ENCODE data around the gene ACVR2A. TPM values are rescaled to one million over a fixed set of nuclear protein-coding genes. Genes with fewer than 3 reads are reported as not detected.

ACVR2A gene
- total RNA-seq, 1 experiment from 2014 or later: 13.4 TPM

- no peak overlapping the region for H3K56ac ChIP-seq (ENCODE audit: insufficient read length, low read depth, low read length)
- WGBS (ENCODE audit: extremely low coverage, insufficient read length, low lambda C conversion rate): no CpG with 5 or more reads among the region's 2 CpGs
- no peak overlapping the region for H2BK20ac ChIP-seq (ENCODE audit: low read depth, low read length, poor library complexity, severe bottlenecking)
- TF ChIP-seq CTCF (conservative IDR thresholded peaks at IDR 0.05): no peak
- DNase-seq: no peak
- H3K79me2 ChIP-seq (ENCODE audit: insufficient read depth, low read length): peaks cover 19% of the 10 kb centered on the region; the same call in 1 of the 2 replicates
- H4K5ac ChIP-seq (ENCODE audit: insufficient read length, low read depth, low read length): no peak overlapping the region
- Mint-ChIP-seq H3K9me3 (no peaks in the 10 kb centered on the region), H3K36me3 (ENCODE audit: insufficient read depth in 1 of 3, low read depth in 3 of 3) (no peaks in the 10 kb centered on the region), H3K4me3 (no peak overlapping the region), H3K27me3 (ENCODE audit: low read depth) (no peaks in the 10 kb centered on the region), H3K4me1 (peaks cover 39 to 45% of the 10 kb centered on the region in 2 experiments), H3K27ac (no peak overlapping the region)
- no peak overlapping the region for H4K8ac ChIP-seq (replicated peaks; ENCODE audit: insufficient read length, low read depth, low read length)
- no peak overlapping the region for H3K14ac ChIP-seq (ENCODE audit: insufficient read depth, low read length)
- no peak overlapping the region for H2BK12ac ChIP-seq (ENCODE audit: insufficient read length, low read depth, low read length)
- H2BK15ac ChIP-seq (ENCODE audit: low read depth, low read length): no peak overlapping the region
- H3K79me1 ChIP-seq (ENCODE audit: insufficient read depth, low read depth, low read length, poor library complexity, severe bottlenecking): peaks cover 2% of the 10 kb centered on the region
- H2BK120ac ChIP-seq (ENCODE audit: low read depth, low read length, poor library complexity, severe bottlenecking): no peak overlapping the region
- H3K9me3 ChIP-seq (ENCODE audit: control insufficient read depth, low read depth, low read length): no peaks in the 10 kb centered on the region
- no peaks in the 10 kb centered on the region for H3K23me2 ChIP-seq (ENCODE audit: insufficient read length, low read depth, low read length, poor library complexity, severe bottlenecking)
- H3K27ac ChIP-seq (ENCODE audit: insufficient read length, low read depth, low read length): no peak overlapping the region
- H4K20me1 ChIP-seq (ENCODE audit: control insufficient read depth, insufficient read depth, insufficient read length): no peaks in the 10 kb centered on the region
- H2AK5ac ChIP-seq (ENCODE audit: insufficient read length, low read length): no peak overlapping the region
- no peaks in the 10 kb centered on the region for H3K27me3 ChIP-seq (ENCODE audit: insufficient read depth, low read length)
- H3T11ph ChIP-seq (ENCODE audit: low read length): no peak overlapping the region
- peaks cover 13% of the 10 kb centered on the region; the same call in 1 of the 2 replicates for H3K4me1 ChIP-seq (ENCODE audit: insufficient read depth, low read length)
- no peak overlapping the region for H2AFZ ChIP-seq (ENCODE audit: low read length)
- no peak overlapping the region for H3K9ac ChIP-seq (ENCODE audit: extremely low read depth, insufficient read length, low read length)
- no peak overlapping the region for H3K18ac ChIP-seq (ENCODE audit: insufficient read length, low read depth, low read length)
- H3K4ac ChIP-seq (ENCODE audit: low read depth, low read length): no peak overlapping the region
- H2BK5ac ChIP-seq (ENCODE audit: insufficient read length, low read length): no peak overlapping the region
- no peak overlapping the region for H4K91ac ChIP-seq (ENCODE audit: insufficient read length, low read depth, low read length)
- no peak overlapping the region for H3K23ac ChIP-seq (ENCODE audit: insufficient read length, low read depth, low read length)
- H3K4me2 ChIP-seq (ENCODE audit: insufficient read depth, insufficient read length, low read length): no peak overlapping the region
These were observed 18.2 kb downstream of the ACVR2A start for GRCh38 chr2:147862859-147863516.

Measured in H9 (cell line).